PFSK-1 (cell line): ENCODE measurements around the gene HSPA12A.

ENCODE experiments used
- FOXP2 ChIP-seq: optimal IDR thresholded peaks from 2 replicates; pipeline ENCODE3; 2011; ENCODE audit warnings: borderline replicate concordance, control low read depth, inconsistent platforms; ENCODE audit not compliant: insufficient read depth; ENCODE audit errors: extremely low read length, extremely low read depth
- POLR2AphosphoS5 ChIP-seq: IDR thresholded peaks from 2 replicates; pipeline ENCODE4 v1.6.1; 2012; ENCODE audit warnings: low read depth, mild to moderate bottlenecking, control low read depth, low read length, moderate library complexity
- SIN3A ChIP-seq: IDR thresholded peaks from 2 replicates; pipeline ENCODE4 v1.6.1; 2012; ENCODE audit warnings: mild to moderate bottlenecking, low read length, moderate library complexity, borderline replicate concordance; ENCODE audit not compliant: insufficient read depth
- TAF1 ChIP-seq: IDR thresholded peaks from 2 replicates; pipeline ENCODE4 v1.6.1; 2012; ENCODE audit warnings: low read length, control low read depth, borderline replicate concordance; ENCODE audit not compliant: insufficient read depth
- TF ChIP-seq, protein P1 (sequence below), 2 experiments: IDR thresholded peaks; 2 replicates each; pipeline versions ENCODE4 v1.6.1 to v1.8.0; 2011 to 2012; ENCODE audit warnings: low read depth in 2 of 2, low read length in 2 of 2, control low read depth in 1 of 2, inconsistent platforms in 1 of 2, mild to moderate bottlenecking in 1 of 2, moderate library complexity in 1 of 2; ENCODE audit not compliant: insufficient read depth in 1 of 2

DNA sequence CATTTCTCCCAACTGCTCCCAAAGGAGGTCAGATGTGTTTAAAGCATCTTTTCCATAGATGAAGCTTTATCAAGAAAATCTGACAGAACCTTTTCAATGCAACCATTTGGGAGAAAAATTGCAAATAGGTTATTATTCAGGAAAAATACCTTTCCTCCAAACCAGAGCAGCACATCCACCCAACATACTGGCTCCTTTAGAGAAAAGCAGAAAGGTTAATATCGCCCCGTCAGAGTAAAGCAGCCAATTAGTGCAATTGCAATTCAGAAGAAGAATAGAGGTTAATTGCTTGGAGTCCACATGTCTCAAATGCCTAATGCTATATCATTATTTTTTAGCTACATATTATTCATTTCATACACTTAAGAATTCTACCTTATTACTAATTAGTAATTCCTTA lies 48.9 kb upstream of the HSPA12A start:
- TF ChIP-seq, protein P1, sequence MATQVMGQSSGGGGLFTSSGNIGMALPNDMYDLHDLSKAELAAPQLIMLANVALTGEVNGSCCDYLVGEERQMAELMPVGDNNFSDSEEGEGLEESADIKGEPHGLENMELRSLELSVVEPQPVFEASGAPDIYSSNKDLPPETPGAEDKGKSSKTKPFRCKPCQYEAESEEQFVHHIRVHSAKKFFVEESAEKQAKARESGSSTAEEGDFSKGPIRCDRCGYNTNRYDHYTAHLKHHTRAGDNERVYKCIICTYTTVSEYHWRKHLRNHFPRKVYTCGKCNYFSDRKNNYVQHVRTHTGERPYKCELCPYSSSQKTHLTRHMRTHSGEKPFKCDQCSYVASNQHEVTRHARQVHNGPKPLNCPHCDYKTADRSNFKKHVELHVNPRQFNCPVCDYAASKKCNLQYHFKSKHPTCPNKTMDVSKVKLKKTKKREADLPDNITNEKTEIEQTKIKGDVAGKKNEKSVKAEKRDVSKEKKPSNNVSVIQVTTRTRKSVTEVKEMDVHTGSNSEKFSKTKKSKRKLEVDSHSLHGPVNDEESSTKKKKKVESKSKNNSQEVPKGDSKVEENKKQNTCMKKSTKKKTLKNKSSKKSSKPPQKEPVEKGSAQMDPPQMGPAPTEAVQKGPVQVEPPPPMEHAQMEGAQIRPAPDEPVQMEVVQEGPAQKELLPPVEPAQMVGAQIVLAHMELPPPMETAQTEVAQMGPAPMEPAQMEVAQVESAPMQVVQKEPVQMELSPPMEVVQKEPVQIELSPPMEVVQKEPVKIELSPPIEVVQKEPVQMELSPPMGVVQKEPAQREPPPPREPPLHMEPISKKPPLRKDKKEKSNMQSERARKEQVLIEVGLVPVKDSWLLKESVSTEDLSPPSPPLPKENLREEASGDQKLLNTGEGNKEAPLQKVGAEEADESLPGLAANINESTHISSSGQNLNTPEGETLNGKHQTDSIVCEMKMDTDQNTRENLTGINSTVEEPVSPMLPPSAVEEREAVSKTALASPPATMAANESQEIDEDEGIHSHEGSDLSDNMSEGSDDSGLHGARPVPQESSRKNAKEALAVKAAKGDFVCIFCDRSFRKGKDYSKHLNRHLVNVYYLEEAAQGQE (IDR thresholded peaks at IDR 0.05; ENCODE audit: insufficient read depth in 1 of 2, low read depth in 2 of 2, low read length in 2 of 2), result no peak
- TF ChIP-seq TAF1, result no peak
- no peak for TF ChIP-seq SIN3A
- no peak for TF ChIP-seq POLR2AphosphoS5
- TF ChIP-seq FOXP2, result no peak
